K562 (cell line): Measurements from ENCODE around the gene PES1. TPM values are rescaled to one million over a fixed set of nuclear protein-coding genes. Genes with fewer than 3 reads are reported as not detected.

Experiments used
- BHLHE40 ChIP-seq: IDR thresholded peaks from 2 replicates; pipeline ENCODE4 v1.6.1; 2011; ENCODE audit warnings: low read length, improper control_type of control experiment
- CXXC5 ChIP-seq: fragments of 250-450 bp; sonication (Bioruptor Pico); IDR thresholded peaks from 2 replicates; pipeline ENCODE4 v1.8.0; 2022; ENCODE audit warnings: inconsistent platforms, mild to moderate bottlenecking, moderate library complexity
- DLX4 ChIP-seq: fragments of 250-450 bp; sonication (Bioruptor Pico); IDR thresholded peaks from 2 replicates; pipeline ENCODE4 v1.6.1; 2021; ENCODE audit warnings: mild to moderate bottlenecking
- E2F6 ChIP-seq, 2 experiments: IDR thresholded peaks; 2 replicates each; pipeline ENCODE4 v1.6.1; 2011; ENCODE audit warnings: borderline replicate concordance in 1 of 2, control low read depth in 1 of 2, low read depth in 1 of 2, low read length in 1 of 2, mild to moderate bottlenecking in 1 of 2, mixed read lengths in 1 of 2, moderate library complexity in 1 of 2; ENCODE audit not compliant: insufficient read depth in 1 of 2, insufficient read length in 1 of 2, poor library complexity in 1 of 2, severe bottlenecking in 1 of 2; ENCODE audit errors: extremely low read depth in 1 of 2
- ETV1 ChIP-seq: fragments of 450-650 bp; conservative IDR thresholded peaks from 2 replicates; pipeline ENCODE4 v1.6.1; 2016; ENCODE audit warnings: missing genetic modification characterization, control low read depth, low read depth, missing compliant biosample characterization
- FIP1L1 ChIP-seq: fragments of 200-400 bp; formaldehyde crosslinking; IDR thresholded peaks from 2 replicates; pipeline ENCODE4 v1.6.1; 2018; ENCODE audit warnings: mild to moderate bottlenecking, low read depth, low read length; ENCODE audit not compliant: poor library complexity, severe bottlenecking
- RAD51 ChIP-seq: fragments of 450-650 bp; IDR thresholded peaks from 2 replicates; pipeline ENCODE4 v1.7.1; 2016; ENCODE audit warnings: low read depth, mild to moderate bottlenecking, borderline replicate concordance
- SP1 ChIP-seq: sonication (generic); formaldehyde crosslinking; IDR thresholded peaks from 2 replicates; pipeline ENCODE4 v1.8.1; 2022; ENCODE audit warnings: mild to moderate bottlenecking, missing genetic modification reagents
- SRSF1 ChIP-seq: fragments of 200-400 bp; formaldehyde crosslinking; IDR thresholded peaks from 2 replicates; pipeline ENCODE4 v1.6.1; 2017; ENCODE audit warnings: mild to moderate bottlenecking, low read depth, low read length, moderate library complexity
- STAT6 ChIP-seq: sonication (generic); formaldehyde crosslinking; IDR thresholded peaks from 2 replicates; pipeline ENCODE4 v1.8.1; 2023; ENCODE audit warnings: mild to moderate bottlenecking, missing genetic modification reagents
- TOE1 ChIP-seq, 2 experiments: fragments of 450-650 bp in 1 of 2; sonication (generic) in 1 of 2; formaldehyde crosslinking in 1 of 2; IDR thresholded peaks; 2 replicates each; pipeline versions ENCODE4 v1.7.1 to v1.8.0; 2016 to 2022; ENCODE audit warnings: borderline replicate concordance in 2 of 2, mild to moderate bottlenecking in 2 of 2, antibody characterized with exemption in 1 of 2, inconsistent platforms in 1 of 2, low read depth in 1 of 2, missing genetic modification reagents in 1 of 2, moderate library complexity in 1 of 2
- XRCC5 ChIP-seq: fragments of 200-400 bp; formaldehyde crosslinking; IDR thresholded peaks from 2 replicates; pipeline ENCODE4 v1.6.1; 2017; ENCODE audit warnings: low read depth, mild to moderate bottlenecking, low read length
- ZNF277 ChIP-seq: fragments of 250-450 bp; sonication (Bioruptor Pico); IDR thresholded peaks from 2 replicates; pipeline ENCODE4 v1.8.0; 2022; ENCODE audit warnings: inconsistent platforms, mild to moderate bottlenecking, moderate library complexity, borderline replicate concordance
- ZNF280B ChIP-seq: fragments of 250-450 bp; sonication (Bioruptor Pico); IDR thresholded peaks from 2 replicates; pipeline ENCODE4 v1.5.1; 2021; ENCODE audit warnings: mild to moderate bottlenecking
- ZNF717 ChIP-seq: fragments of 250-450 bp; sonication (Bioruptor Pico); IDR thresholded peaks from 2 replicates; pipeline ENCODE4 v1.5.0; 2021
- polyA plus RNA-seq, 8 experiments: library from polyadenylated mRNA; depleted of rRNA in 4 of 8; stranded (reverse) in 5 of 8; unstranded in 3 of 8; fragments of >200 nt; fragmentation: Nextera tagmentation in 2 of 8; fragmentation: Illumina TruSeq in 1 of 8; extraction: Ambion mirVana in 2 of 8; extraction: Trizol in 1 of 8; gene quantifications; 2 replicates each; pipeline versions ENCODE4 v1.2.1 to v1.2.3, GENCODE V29; 2011 to 2014; ENCODE audit warnings: inconsistent platforms in 1 of 8, missing spikeins in 1 of 8
- total RNA-seq, 7 experiments: library from RNA; depleted of rRNA in 6 of 7; stranded (reverse); fragments of >200 nt in 6 of 7; fragmentation: Illumina TruSeq in 2 of 7; extraction: Trizol in 2 of 7; gene quantifications; 2 replicates each; pipeline versions ENCODE4 v1.2.1 to v1.2.3, GENCODE V29; 2011 to 2021; ENCODE audit warnings: low replicate concordance in 1 of 7

PES1 gene
- total and polyA plus RNA-seq, 9 of the 15 experiments (the other 6 are each of a cell fraction or from before 2014, with no cell fraction given): 6.5 to 158 (median 94.3) TPM

GRCh38 chr22:30606455-30607299 is 15.0 kb upstream of the PES1 start, which contains the start of gene TCN2 (continued):
- TF ChIP-seq SP1 (CRISPR knock-in tag) (no peak), ZNF277 (CRISPR knock-in tag) (no peak), STAT6 (no peak), DLX4 (no peak), CXXC5 (0 out of 2 replicates have a peak, but pooled peaks have one; percentile 18), ZNF280B (CRISPR knock-in tag) (no peak), ZNF717 (no peak), FIP1L1 (no peak), E2F6 (IDR thresholded peaks at IDR 0.05; ENCODE audit: borderline replicate concordance in 1 of 2, extremely low read depth in 1 of 2, insufficient read depth in 1 of 2, insufficient read length in 1 of 2, low read depth in 1 of 2, low read length in 1 of 2, poor library complexity in 1 of 2, severe bottlenecking in 1 of 2) (peak in 1 of 2 experiments; percentile 61), BHLHE40 (peak; percentile 89), SRSF1 (no peak), RAD51 (peak; percentile 94), XRCC5 (no peak), TOE1 (IDR thresholded peaks at IDR 0.05; ENCODE audit: borderline replicate concordance) (peak; percentile 92), TOE1 (CRISPR knock-in tag; IDR thresholded peaks at IDR 0.05; ENCODE audit: borderline replicate concordance, low read depth) (no peak), ETV1 (0 out of 2 replicates have a peak, but pooled peaks have one; percentile 14)
